BLaER1 treated with 17β-estradiol and CSF1 and Interleukin-3, amounts not matched to agents 10 nM and 100 nM (cell line): Measurements from ENCODE around the gene SDK1.

Experiments
- H3K27ac ChIP-seq, 11 experiments: shearing (Covaris generic); formaldehyde crosslinking; 2 replicates each; pipeline ENCODE4 v1.8.1; 2022
- H3K27me3 ChIP-seq, 11 experiments: shearing (Covaris generic); formaldehyde crosslinking; 2 replicates each; pipeline ENCODE4 v1.8.1; 2022
- H3K36me3 ChIP-seq, 11 experiments: shearing (Covaris generic); formaldehyde crosslinking; 2 replicates each; pipeline ENCODE4 v1.8.1; 2022
- H3K4me1 ChIP-seq, 10 experiments: shearing (Covaris generic); formaldehyde crosslinking; 2 replicates each; pipeline ENCODE4 v1.8.1; 2022
- H3K4me2 ChIP-seq, 11 experiments: shearing (Covaris generic); formaldehyde crosslinking; 2 replicates each; pipeline ENCODE4 v1.8.1; 2022
- H3K4me3 ChIP-seq, 10 experiments: shearing (Covaris generic); formaldehyde crosslinking; 2 replicates each; pipeline ENCODE4 v1.8.1; 2022
- H3K9ac ChIP-seq, 11 experiments: shearing (Covaris generic); formaldehyde crosslinking; 2 replicates each; pipeline ENCODE4 v1.8.1; 2022
- H3K9me3 ChIP-seq, 11 experiments: shearing (Covaris generic); formaldehyde crosslinking; replicated peaks in 1 of 11; 2 replicates each; pipeline ENCODE4 v1.8.1; 2022
- H4K20me1 ChIP-seq, 11 experiments: shearing (Covaris generic); formaldehyde crosslinking; 2 replicates each; pipeline ENCODE4 v1.8.1; 2022
- Cebpa-rat ChIP-seq, 11 experiments: shearing (Covaris generic); IDR thresholded peaks; 2 replicates each; pipeline ENCODE4 v1.8.1; 2022

Gene SDK1

DNA sequence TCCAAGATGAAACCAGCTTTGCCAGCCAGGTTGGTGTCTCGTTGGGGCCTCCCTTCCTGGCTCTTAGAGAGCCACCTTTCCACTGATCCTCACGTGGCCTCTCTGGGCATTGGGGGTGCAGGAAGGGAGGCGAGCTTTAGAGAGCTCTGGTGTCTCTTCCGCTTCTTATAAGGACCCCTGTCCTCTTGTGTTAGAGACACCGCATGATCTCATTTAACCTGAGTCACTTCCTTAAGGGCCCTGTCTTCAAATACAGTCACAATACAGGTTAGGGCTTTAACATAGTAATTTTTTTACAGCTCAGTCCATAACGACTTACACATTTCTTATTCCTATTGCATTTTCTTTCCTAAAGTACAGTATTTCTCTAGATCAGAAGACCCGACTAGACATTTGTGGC is 535.8 kb downstream of the SDK1 start:
- H3K4me3 ChIP-seq = no peak overlapping the region
- H3K4me1 ChIP-seq = no peaks in the 10 kb centered on the region
- no peak for TF ChIP-seq Cebpa-rat (IDR thresholded peaks at IDR 0.05)
- H3K27ac ChIP-seq = no peak overlapping the region
- H4K20me1 ChIP-seq = no peaks in the 10 kb centered on the region
- no peak overlapping the region for H3K4me2 ChIP-seq
- no peaks in the 10 kb centered on the region for H3K27me3 ChIP-seq
- H3K36me3 ChIP-seq = no peaks in the 10 kb centered on the region
- H3K9ac ChIP-seq = no peak overlapping the region
- H3K9me3 ChIP-seq = no peaks in the 10 kb centered on the region

DNA sequence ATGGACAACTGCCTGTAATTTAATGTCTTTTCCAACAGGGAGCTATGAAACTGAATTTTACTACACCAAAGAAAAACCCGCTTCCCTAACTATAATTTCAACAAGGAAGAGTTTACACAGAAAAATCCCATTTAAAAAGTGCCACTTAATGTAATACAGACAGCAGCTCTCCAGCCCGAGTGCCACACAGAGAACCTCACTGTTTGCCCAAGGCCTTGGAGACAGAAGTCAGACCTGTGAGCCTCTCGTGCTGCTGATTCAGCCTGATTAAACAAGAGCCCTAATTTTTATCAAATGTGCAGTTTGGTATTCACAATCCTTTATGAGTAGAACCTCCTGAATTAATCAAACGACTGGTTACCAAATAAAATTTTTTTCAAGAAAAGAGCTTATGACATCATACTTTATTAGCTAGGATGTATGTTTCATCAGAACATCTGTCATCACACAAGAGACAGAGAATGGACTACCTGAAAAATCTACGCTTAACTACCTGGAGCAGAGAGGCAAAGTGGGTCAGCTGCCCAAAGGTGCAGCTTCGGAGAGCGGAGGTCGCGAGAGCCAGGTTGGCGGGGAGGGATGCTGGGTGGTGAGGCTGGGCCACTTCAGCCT is 543.6 kb downstream of the SDK1 start:
- Histone ChIP-seq H3K27ac (no peak overlapping the region), H3K4me1 (no peaks in the 10 kb centered on the region), H3K4me3 (no peak overlapping the region), H3K4me2 (no peak overlapping the region), H3K9ac (no peak overlapping the region), H3K9me3 (no peaks in the 10 kb centered on the region), H3K36me3 (no peaks in the 10 kb centered on the region), H3K27me3 (no peaks in the 10 kb centered on the region), H4K20me1 (no peaks in the 10 kb centered on the region)
- no peak for TF ChIP-seq Cebpa-rat (IDR thresholded peaks at IDR 0.05)

- Histone ChIP-seq H3K4me1 (no peaks in the 10 kb centered on the region), H3K27me3 (no peaks in the 10 kb centered on the region), H3K9ac (no peak overlapping the region), H3K4me2 (no peak overlapping the region), H3K36me3 (no peaks in the 10 kb centered on the region), H3K4me3 (no peak overlapping the region), H3K27ac (no peak overlapping the region), H3K9me3 (no peaks in the 10 kb centered on the region), H4K20me1 (no peaks in the 10 kb centered on the region)
- TF ChIP-seq Cebpa-rat (IDR thresholded peaks at IDR 0.05) = no peak
These were observed 545.7 kb downstream of the SDK1 start for GRCh38 chr7:3846738-3847137.

DNA sequence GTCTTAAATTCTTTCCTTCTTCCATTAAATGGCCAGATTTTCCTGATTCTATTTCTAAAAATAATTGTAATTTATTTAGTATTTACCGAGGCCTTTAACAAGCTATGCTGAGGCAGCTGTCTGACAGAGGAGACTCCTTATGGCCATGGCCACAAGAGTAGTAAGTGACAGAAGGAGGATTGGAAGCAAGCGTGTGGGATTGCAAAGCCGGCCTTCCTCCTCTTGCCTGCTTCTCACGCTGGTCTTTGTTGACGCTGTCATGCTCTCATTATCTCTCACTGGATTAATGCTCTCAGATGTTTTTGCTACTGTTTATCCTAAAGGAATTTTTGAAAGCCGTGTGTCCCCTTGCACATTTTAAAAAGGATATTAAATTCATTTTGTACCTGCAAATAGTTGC is 546.3 kb downstream of the SDK1 start:
- no peak overlapping the region for H3K9ac ChIP-seq
- no peaks in the 10 kb centered on the region for H3K36me3 ChIP-seq
- no peaks in the 10 kb centered on the region for H3K27me3 ChIP-seq
- H4K20me1 ChIP-seq = no peaks in the 10 kb centered on the region
- H3K27ac ChIP-seq = no peak overlapping the region
- H3K9me3 ChIP-seq = no peaks in the 10 kb centered on the region
- H3K4me2 ChIP-seq = no peak overlapping the region
- TF ChIP-seq Cebpa-rat (IDR thresholded peaks at IDR 0.05) = no peak
- no peak overlapping the region for H3K4me3 ChIP-seq
- no peaks in the 10 kb centered on the region for H3K4me1 ChIP-seq

GRCh38 chr7:3859431-3859830 is 558.4 kb downstream of the SDK1 start:
- no peak overlapping the region for H3K9ac ChIP-seq
- TF ChIP-seq Cebpa-rat (IDR thresholded peaks at IDR 0.05) = no peak
- H3K27ac ChIP-seq = no peak overlapping the region
- peaks cover 0 to 38% (median 11%) of the 10 kb centered on the region in 11 experiments; a peak in 15 of 22 replicates for H3K9me3 ChIP-seq
- no peaks in the 10 kb centered on the region for H3K36me3 ChIP-seq
- no peaks in the 10 kb centered on the region for H3K27me3 ChIP-seq
- no peaks in the 10 kb centered on the region for H4K20me1 ChIP-seq
- no peak overlapping the region for H3K4me3 ChIP-seq
- H3K4me2 ChIP-seq = no peak overlapping the region
- H3K4me1 ChIP-seq = peaks cover 0 to 29% (median 8%) of the 10 kb centered on the region in 10 experiments; a peak in 12 of 20 replicates

DNA sequence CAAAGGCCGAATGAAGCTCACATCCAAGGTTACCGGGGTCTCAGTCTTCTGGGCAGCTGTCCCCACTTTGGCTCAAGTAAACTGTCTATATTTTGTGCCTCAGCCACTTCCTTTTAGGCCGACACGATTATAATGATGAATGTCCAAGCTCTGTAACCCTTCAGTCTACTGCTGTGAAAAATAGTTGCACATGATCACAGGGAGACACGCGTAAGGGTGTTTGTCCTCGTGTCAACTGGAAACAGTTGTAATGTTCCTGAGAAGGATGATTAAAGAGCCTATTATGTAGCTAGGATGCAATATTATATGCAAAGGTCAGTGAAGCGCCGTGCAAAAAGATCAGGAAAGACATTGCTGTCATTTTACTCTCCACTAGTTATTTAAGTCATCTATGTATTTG is 559.9 kb downstream of the SDK1 start:
- TF ChIP-seq Cebpa-rat (IDR thresholded peaks at IDR 0.05) = no peak
- Histone ChIP-seq H3K27ac (peak overlapping the region in 2 of 11 experiments; percentile 35 to 57; a peak in 3 of 22 replicates), H3K27me3 (no peaks in the 10 kb centered on the region)

DNA sequence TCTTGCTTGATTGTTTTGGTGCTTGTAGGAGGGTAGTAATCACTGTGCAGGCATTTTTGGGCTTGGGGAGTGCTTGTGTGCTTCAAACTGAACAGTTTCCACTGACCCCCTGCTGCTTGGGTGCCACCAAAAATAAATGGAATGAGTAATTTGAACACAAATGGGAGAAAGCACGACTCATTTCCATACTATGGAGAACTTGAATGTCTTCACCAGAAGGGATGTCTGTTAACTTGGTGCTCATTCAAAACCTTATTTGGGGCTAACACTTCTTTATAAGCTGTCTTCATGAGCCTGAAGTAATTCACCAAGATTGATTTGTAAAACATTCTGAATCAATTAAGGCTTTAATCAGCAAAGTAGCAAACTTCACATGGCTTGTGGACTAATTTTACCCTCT is 560.3 kb downstream of the SDK1 start:
- no peaks in the 10 kb centered on the region for H3K27me3 ChIP-seq
- no peaks in the 10 kb centered on the region for H3K36me3 ChIP-seq
- no peak for TF ChIP-seq Cebpa-rat (IDR thresholded peaks at IDR 0.05)
- peak overlapping the region in 7 of 11 experiments; percentile 18 to 74 (median 56); a peak in 10 of 22 replicates for H3K4me2 ChIP-seq
- H3K4me3 ChIP-seq = no peak overlapping the region
- no peak overlapping the region for H3K9ac ChIP-seq
- peak overlapping the region in 4 of 11 experiments; percentile 17 to 57 (median 43); a peak in 4 of 22 replicates for H3K27ac ChIP-seq
- peaks cover 0 to 54% (median 11%) of the 10 kb centered on the region in 11 experiments; a peak in 15 of 22 replicates for H3K9me3 ChIP-seq
- H4K20me1 ChIP-seq = no peaks in the 10 kb centered on the region
- peaks cover 0 to 29% (median 8%) of the 10 kb centered on the region in 10 experiments; a peak in 12 of 20 replicates for H3K4me1 ChIP-seq

More for the DNA sequence above, 559.9 kb downstream of the SDK1 start:
- Histone ChIP-seq H3K9ac (no peak overlapping the region), H4K20me1 (no peaks in the 10 kb centered on the region), H3K9me3 (peaks cover 0 to 49% (median 11%) of the 10 kb centered on the region in 11 experiments; a peak in 15 of 22 replicates), H3K4me3 (no peak overlapping the region), H3K4me2 (peak overlapping the region in 4 of 11 experiments; percentile 55 to 74 (median 60); a peak in 6 of 22 replicates), H3K36me3 (no peaks in the 10 kb centered on the region), H3K4me1 (peaks cover 0 to 29% (median 8%) of the 10 kb centered on the region in 10 experiments; a peak in 12 of 20 replicates)

GRCh38 chr7:3861941-3862340 is 560.9 kb downstream of the SDK1 start:
- H3K36me3 ChIP-seq = no peaks in the 10 kb centered on the region
- H3K9ac ChIP-seq = no peak overlapping the region
- peak in 4 of 11 experiments; percentile 19 to 42 (median 25); a peak in 4 of 22 replicates for TF ChIP-seq Cebpa-rat (IDR thresholded peaks at IDR 0.05)
- H3K4me3 ChIP-seq = no peak overlapping the region
- peaks cover 0 to 54% (median 11%) of the 10 kb centered on the region in 11 experiments; a peak in 15 of 22 replicates for H3K9me3 ChIP-seq
- H3K4me2 ChIP-seq = peak overlapping the region in 8 of 11 experiments; percentile 18 to 74 (median 56); a peak in 13 of 22 replicates
- peak overlapping the region in 4 of 11 experiments; percentile 24 to 57 (median 43); a peak in 5 of 22 replicates for H3K27ac ChIP-seq
- no peaks in the 10 kb centered on the region for H3K27me3 ChIP-seq
- H3K4me1 ChIP-seq = peaks cover 0 to 29% (median 8%) of the 10 kb centered on the region in 10 experiments; a peak in 12 of 20 replicates
- no peaks in the 10 kb centered on the region for H4K20me1 ChIP-seq

- peak overlapping the region in 3 of 11 experiments; percentile 28 to 57 (median 44); a peak in 4 of 22 replicates for H3K27ac ChIP-seq
- TF ChIP-seq Cebpa-rat (IDR thresholded peaks at IDR 0.05) = no peak
- H3K4me2 ChIP-seq = peak overlapping the region in 4 of 11 experiments; percentile 22 to 74 (median 60); a peak in 6 of 22 replicates
- no peaks in the 10 kb centered on the region for H3K36me3 ChIP-seq
- H3K27me3 ChIP-seq = no peaks in the 10 kb centered on the region
- H3K4me1 ChIP-seq = peaks cover 0 to 29% (median 8%) of the 10 kb centered on the region in 10 experiments; a peak in 12 of 20 replicates
- H3K9me3 ChIP-seq = peaks cover 0 to 61% (median 11%) of the 10 kb centered on the region in 11 experiments; a peak in 15 of 22 replicates
- no peaks in the 10 kb centered on the region for H4K20me1 ChIP-seq
- H3K9ac ChIP-seq = no peak overlapping the region
- H3K4me3 ChIP-seq = peak overlapping the region in 1 of 10 experiments; percentile 9; a peak in 1 of 20 replicates
These were observed 561.7 kb downstream of the SDK1 start for GRCh38 chr7:3862774-3863173.
